CD4-positive, alpha-beta T cell treated with Interleukin-15 for 1 hour (primary cell): ENCODE data around the gene C19orf38.
A peak's percentile ranks its signal among the peaks of the same experiment; 100 is the strongest.
"Not testable (repeated sequence)": the region's sequence is repeated elsewhere in the genome, so short reads cannot be mapped to it uniquely, and the experiment has no call there.

Source experiments
- DNase-seq: peaks from one replicate; pipeline ENCODE4 v3.0.0-alpha.2; 2020

Gene C19orf38

GRCh38 chr19:10852941-10853340, 4.7 kb downstream of the C19orf38 start:
- DNase-seq = no peak

GRCh38 chr19:10854350-10855089, 6.3 kb downstream of the C19orf38 start:
- no peak for DNase-seq

GRCh38 chr19:10855879-10856522, 7.8 kb downstream of the C19orf38 start:
- DNase-seq = peak; percentile 33

- not testable (repeated sequence) for DNase-seq
Observed at GRCh38 chr19:10856899-10857298, 8.7 kb downstream of the C19orf38 start.

GRCh38 chr19:10858204-10858828, 10.1 kb downstream of the C19orf38 start:
- peak; percentile 34 for DNase-seq

GRCh38 chr19:10861103-10861651, 13.0 kb downstream of the C19orf38 start:
- DNase-seq = peak; percentile 53

GRCh38 chr19:10862561-10863106, 14.4 kb downstream of the C19orf38 start:
- DNase-seq = no peak

GRCh38 chr19:10863107-10863717, 15.0 kb downstream of the C19orf38 start:
- no peak for DNase-seq

- peak; percentile 73 for DNase-seq
Observed at GRCh38 chr19:10864538-10864899, 16.3 kb downstream of the C19orf38 start.

GRCh38 chr19:10866495-10866894, 18.3 kb downstream of the C19orf38 start:
- DNase-seq = no peak

- no peak for DNase-seq
Observed at GRCh38 chr19:10868872-10869547, 20.8 kb downstream of the C19orf38 start.

GRCh38 chr19:10869872-10870311, 21.7 kb downstream of the C19orf38 start:
- not testable (repeated sequence) for DNase-seq

GRCh38 chr19:10870501-10870954, 22.3 kb downstream of the C19orf38 start:
- no peak for DNase-seq

GRCh38 chr19:10870955-10871603, 22.9 kb downstream of the C19orf38 start, which contains the start of gene CARM1:
TSS of gene CARM1 (plus strand) at chr19:10871553. CDS start at chr19:10871703, 150 bp downstream.
- peak; percentile 98 for DNase-seq

GRCh38 chr19:10871711-10872545, 23.7 kb downstream of the C19orf38 start:
- DNase-seq = no peak

- DNase-seq = no peak
Observed at GRCh38 chr19:10872546-10873107, 24.4 kb downstream of the C19orf38 start.

GRCh38 chr19:10874024-10874423, 25.8 kb downstream of the C19orf38 start:
- DNase-seq = no peak

GRCh38 chr19:10876459-10877240, 28.4 kb downstream of the C19orf38 start:
- no peak for DNase-seq

GRCh38 chr19:10877608-10878007, 29.4 kb downstream of the C19orf38 start:
- not testable (repeated sequence) for DNase-seq
